NCI-H69 (cell line): ENCODE data around the gene SLC25A30.
"Not testable (repeated sequence)": the region's sequence is repeated elsewhere in the genome, so short reads cannot be mapped to it uniquely, and the experiment has no call there.

Experiments used
- DNase-seq: peaks from one replicate; lab custom pipeline; 2025; lab: John Stamatoyannopoulos, UW

The SLC25A30 gene

GRCh38 chr13:45432737-45433380, 14.7 kb upstream of the SLC25A30 start:
- DNase-seq = no peak

- DNase-seq = not testable (repeated sequence)
These were observed 8.1 kb upstream of the SLC25A30 start for GRCh38 chr13:45426056-45426841.

- peak; percentile 26 for DNase-seq
These were observed 4.6 kb upstream of the SLC25A30 start for GRCh38 chr13:45422731-45423292.

GRCh38 chr13:45419945-45420344, 1.8 kb upstream of the SLC25A30 start:
- DNase-seq = no peak

GRCh38 chr13:45419389-45419788, 1.2 kb upstream of the SLC25A30 start:
- DNase-seq = not testable (repeated sequence)

GRCh38 chr13:45416516-45417128, 1.6 kb downstream of the SLC25A30 start:
- peak; percentile 80 for DNase-seq

GRCh38 chr13:45415112-45415511, 3.1 kb downstream of the SLC25A30 start:
- no peak for DNase-seq

GRCh38 chr13:45413826-45414307, 4.3 kb downstream of the SLC25A30 start:
- DNase-seq = no peak

- no peak for DNase-seq
These were observed 5.7 kb downstream of the SLC25A30 start for GRCh38 chr13:45412274-45413049.

- DNase-seq = no peak
These were observed 6.5 kb downstream of the SLC25A30 start for GRCh38 chr13:45411631-45412030.

- no peak for DNase-seq
These were observed 7.0 kb downstream of the SLC25A30 start for GRCh38 chr13:45411221-45411620.

- DNase-seq = no peak
These were observed 7.7 kb downstream of the SLC25A30 start for GRCh38 chr13:45410466-45410865.

- no peak for DNase-seq
These were observed 8.2 kb downstream of the SLC25A30 start for GRCh38 chr13:45410001-45410400.

GRCh38 chr13:45406421-45406820, 11.8 kb downstream of the SLC25A30 start:
- no peak for DNase-seq

- no peak for DNase-seq
These were observed 15.1 kb downstream of the SLC25A30 start for GRCh38 chr13:45403081-45403480.

GRCh38 chr13:45402641-45403040, 15.5 kb downstream of the SLC25A30 start:
- DNase-seq = no peak

- no peak for DNase-seq
These were observed 16.9 kb downstream of the SLC25A30 start for GRCh38 chr13:45401314-45401713.

GRCh38 chr13:45398877-45399276, 19.3 kb downstream of the SLC25A30 start:
- no peak for DNase-seq

- DNase-seq = no peak
These were observed 21.6 kb downstream of the SLC25A30 start for GRCh38 chr13:45396533-45397095.

GRCh38 chr13:45393941-45394570, 24.1 kb downstream of the SLC25A30 start:
- DNase-seq = peak; percentile 69

GRCh38 chr13:45392811-45393210, 25.4 kb downstream of the SLC25A30 start:
- DNase-seq = no peak
